SU-DHL-6 (cell line): ENCODE data around the gene GDI2.

ENCODE experiments used
- H2AFZ ChIP-seq: fragments of 200-600 bp; sonication (generic); 2 replicates; pipeline ENCODE4 v1.6.1; 2014; ENCODE audit warnings: low read depth, mild to moderate bottlenecking, moderate library complexity, mixed read lengths, antibody characterized with exemption, low read length; ENCODE audit not compliant: severe bottlenecking
- H3F3A ChIP-seq: fragments of 200-600 bp; shearing (Covaris generic); 2 replicates; pipeline ENCODE4 v1.6.0; 2016; ENCODE audit warnings: antibody characterized with exemption, mild to moderate bottlenecking; ENCODE audit not compliant: insufficient read depth
- H3K27ac ChIP-seq: fragments of 200-600 bp; sonication (generic); 2 replicates; pipeline ENCODE4 v1.5.1; 2016; ENCODE audit warnings: low read depth, mild to moderate bottlenecking, low read length, moderate library complexity, mixed read lengths
- H3K27me3 ChIP-seq: fragments of 200-600 bp; sonication (generic), shearing (Covaris generic); 2 replicates; pipeline ENCODE4 v1.6.0; 2014; ENCODE audit warnings: mild to moderate bottlenecking, low read length
- H3K36me3 ChIP-seq: fragments of 200-600 bp; sonication (generic); 2 replicates; pipeline ENCODE4 v1.6.1; 2014; ENCODE audit warnings: mild to moderate bottlenecking, low read length, mixed read lengths
- H3K4me2 ChIP-seq: fragments of 300-600, 200-600 bp; shearing (Covaris generic), sonication (generic); 2 replicates; pipeline ENCODE4 v1.6.0; 2014; ENCODE audit warnings: low read length, low read depth, mild to moderate bottlenecking; ENCODE audit not compliant: poor library complexity, severe bottlenecking
- H3K4me3 ChIP-seq: fragments of 200-600 bp; sonication (generic); 2 replicates; pipeline ENCODE4 v1.5.1; 2014; ENCODE audit warnings: antibody characterized with exemption, low read length, mild to moderate bottlenecking, mixed read lengths; ENCODE audit not compliant: insufficient read depth, poor library complexity, severe bottlenecking
- H3K79me2 ChIP-seq: fragments of 200-600 bp; sonication (generic); 2 replicates; pipeline ENCODE4 v1.6.1; 2014; ENCODE audit warnings: mild to moderate bottlenecking, low read length, moderate library complexity; ENCODE audit not compliant: insufficient read depth
- H3K9ac ChIP-seq: fragments of 200-600 bp; sonication (generic); 2 replicates; pipeline ENCODE4 v1.7.0; 2014; ENCODE audit warnings: mild to moderate bottlenecking, low read length
- H3K9me2 ChIP-seq: fragments of 200-600 bp; sonication (generic); replicated peaks from 2 replicates; pipeline ENCODE4 v1.6.1; 2014; ENCODE audit warnings: low read length; ENCODE audit not compliant: insufficient read depth
- H3K9me3 ChIP-seq: fragments of 200-600 bp; sonication (generic); 2 replicates; pipeline ENCODE4 v1.6.1; 2014; ENCODE audit warnings: low read length, mixed read lengths; ENCODE audit not compliant: insufficient read depth
- H4K20me1 ChIP-seq: fragments of 200-600 bp; sonication (generic); 2 replicates; pipeline ENCODE4 v1.6.1; 2014; ENCODE audit warnings: low read depth, mild to moderate bottlenecking, antibody characterized with exemption, low read length, moderate library complexity, mixed read lengths
- EZH2phosphoT487 ChIP-seq: fragments of 200-600 bp; sonication (generic), shearing (Covaris generic); conservative IDR thresholded peaks from 2 replicates; pipeline ENCODE4 v1.6.1; 2018; ENCODE audit warnings: mild to moderate bottlenecking, antibody characterized with exemption, low read length, moderate library complexity, mixed read lengths
- TF ChIP-seq, protein P1 (sequence below): fragments of 200-600 bp; sonication (generic); IDR thresholded peaks from one replicate; pipeline ENCODE4 v1.5.1; 2017; ENCODE audit warnings: antibody characterized with exemption, mild to moderate bottlenecking, low read length, moderate library complexity; ENCODE audit not compliant: insufficient read depth, poor library complexity, severe bottlenecking

The GDI2 gene

DNA sequence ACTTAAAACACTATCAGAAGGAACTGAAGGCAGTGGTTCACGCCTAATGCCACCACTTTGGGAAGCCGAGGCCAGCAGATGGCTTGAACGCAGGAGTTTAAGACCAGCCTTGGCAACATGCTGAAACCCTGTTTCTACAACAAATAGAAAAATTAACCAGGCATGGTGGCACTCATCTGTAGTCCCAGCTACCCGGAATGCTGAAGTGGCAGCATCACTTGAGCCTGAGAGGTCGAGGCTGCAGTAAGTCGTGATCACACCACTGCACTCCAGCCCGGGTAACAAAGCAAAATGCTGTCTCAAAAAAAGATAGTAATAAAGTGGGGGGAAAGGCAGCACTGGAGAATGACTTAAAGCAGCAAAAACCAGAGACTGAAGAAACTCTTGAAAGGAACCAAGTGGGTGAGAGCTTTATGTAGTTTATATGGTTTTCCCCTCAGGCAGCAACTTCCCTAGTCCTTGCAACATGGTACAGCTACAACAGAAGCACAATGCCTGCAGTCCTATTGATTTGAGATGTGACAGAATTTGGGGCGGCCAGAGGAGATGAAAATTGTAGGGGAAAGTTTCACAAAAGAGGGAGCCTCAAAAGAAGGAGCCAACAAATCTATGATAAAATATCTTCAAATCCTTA lies 38.1 kb downstream of the GDI2 start:
- no peak overlapping the region for H3K27ac ChIP-seq

DNA sequence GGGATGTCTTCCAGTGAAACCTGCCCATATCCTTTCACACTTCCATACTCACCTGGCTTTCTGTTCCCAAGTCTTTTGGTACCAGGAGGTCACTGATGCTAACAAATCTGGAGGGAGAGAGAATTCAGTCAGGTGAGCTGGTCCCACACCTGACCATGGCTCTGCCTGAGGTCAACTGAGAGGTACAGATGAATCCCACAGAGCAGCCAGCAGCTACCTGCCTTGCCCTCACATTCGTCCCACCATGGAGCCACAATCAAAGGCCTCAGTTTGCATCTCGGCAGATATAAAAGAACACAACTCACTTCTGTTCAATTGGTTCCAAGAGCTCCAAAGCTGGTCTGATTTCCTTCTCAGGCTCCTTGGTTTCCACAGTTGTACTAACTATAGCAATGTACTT lies 47.0 kb downstream of the GDI2 start:
- Histone ChIP-seq H4K20me1 (peaks cover 7% of the 10 kb centered on the region; the same call in 1 of the 2 replicates), H2AFZ (no peak overlapping the region), H3K27ac (no peak overlapping the region), H3K9me2 (no peaks in the 10 kb centered on the region), H3K9me3 (no peaks in the 10 kb centered on the region), H3K4me3 (no peak overlapping the region), H3K4me2 (no peak overlapping the region), H3K79me2 (peaks cover 3% of the 10 kb centered on the region; the same call in 1 of the 2 replicates), H3K9ac (no peak overlapping the region), H3F3A (peaks cover 83% of the 10 kb centered on the region), H3K27me3 (no peaks in the 10 kb centered on the region), H3K36me3 (peaks cover 64% of the 10 kb centered on the region)
- TF ChIP-seq, protein P1, sequence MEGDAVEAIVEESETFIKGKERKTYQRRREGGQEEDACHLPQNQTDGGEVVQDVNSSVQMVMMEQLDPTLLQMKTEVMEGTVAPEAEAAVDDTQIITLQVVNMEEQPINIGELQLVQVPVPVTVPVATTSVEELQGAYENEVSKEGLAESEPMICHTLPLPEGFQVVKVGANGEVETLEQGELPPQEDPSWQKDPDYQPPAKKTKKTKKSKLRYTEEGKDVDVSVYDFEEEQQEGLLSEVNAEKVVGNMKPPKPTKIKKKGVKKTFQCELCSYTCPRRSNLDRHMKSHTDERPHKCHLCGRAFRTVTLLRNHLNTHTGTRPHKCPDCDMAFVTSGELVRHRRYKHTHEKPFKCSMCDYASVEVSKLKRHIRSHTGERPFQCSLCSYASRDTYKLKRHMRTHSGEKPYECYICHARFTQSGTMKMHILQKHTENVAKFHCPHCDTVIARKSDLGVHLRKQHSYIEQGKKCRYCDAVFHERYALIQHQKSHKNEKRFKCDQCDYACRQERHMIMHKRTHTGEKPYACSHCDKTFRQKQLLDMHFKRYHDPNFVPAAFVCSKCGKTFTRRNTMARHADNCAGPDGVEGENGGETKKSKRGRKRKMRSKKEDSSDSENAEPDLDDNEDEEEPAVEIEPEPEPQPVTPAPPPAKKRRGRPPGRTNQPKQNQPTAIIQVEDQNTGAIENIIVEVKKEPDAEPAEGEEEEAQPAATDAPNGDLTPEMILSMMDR: no peak
- no peak for TF ChIP-seq EZH2phosphoT487

More for the DNA sequence above, 38.1 kb downstream of the GDI2 start:
- Histone ChIP-seq H4K20me1 (peaks cover 43% of the 10 kb centered on the region), H3K9ac (no peak overlapping the region), H3K36me3 (peaks cover 36% of the 10 kb centered on the region), H3K9me2 (no peaks in the 10 kb centered on the region), H2AFZ (no peak overlapping the region), H3F3A (peaks cover 14% of the 10 kb centered on the region), H3K79me2 (peaks cover 80% of the 10 kb centered on the region), H3K9me3 (no peaks in the 10 kb centered on the region), H3K4me3 (no peak overlapping the region), H3K4me2 (no peak overlapping the region), H3K27me3 (no peaks in the 10 kb centered on the region)
- TF ChIP-seq, protein P1: no peak
- no peak for TF ChIP-seq EZH2phosphoT487

DNA sequence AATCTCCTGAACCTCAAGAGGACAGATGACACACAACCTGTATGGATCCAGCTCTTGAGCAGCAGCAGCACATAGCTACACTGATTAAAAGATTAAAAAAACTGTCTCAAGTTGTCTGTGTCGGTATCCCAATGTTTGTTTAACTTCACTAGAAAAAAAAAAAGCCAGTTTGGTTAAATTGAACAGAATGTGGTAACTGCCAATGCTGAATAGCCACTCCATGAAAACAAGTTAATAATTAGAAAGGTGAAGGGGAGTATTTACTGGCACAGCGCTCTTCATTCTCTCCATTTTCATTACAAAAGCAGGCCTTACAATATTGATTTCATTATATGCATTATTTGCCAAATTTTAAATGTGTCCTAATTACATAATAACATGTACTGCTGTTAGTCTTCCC lies 47.6 kb downstream of the GDI2 start:
- Histone ChIP-seq H3K4me2 (no peak overlapping the region), H3K36me3 (peaks cover 66% of the 10 kb centered on the region), H3K9me3 (no peaks in the 10 kb centered on the region), H2AFZ (no peak overlapping the region), H4K20me1 (peaks cover 7% of the 10 kb centered on the region; the same call in 1 of the 2 replicates), H3K27me3 (no peaks in the 10 kb centered on the region), H3K9ac (no peak overlapping the region), H3F3A (peaks cover 88% of the 10 kb centered on the region), H3K9me2 (no peaks in the 10 kb centered on the region), H3K4me3 (no peak overlapping the region), H3K79me2 (no peaks in the 10 kb centered on the region), H3K27ac (no peak overlapping the region)
- no peak for TF ChIP-seq EZH2phosphoT487
- TF ChIP-seq, protein P1: no peak
